Uterus (tissue), 2 donors: ENCODE measurements around the gene DERL3.

ENCODE experiments used
- CTCF ChIP-seq, 4 experiments: fragments of 200-600 bp in 2 of 4; fragments of 450-650 bp in 2 of 4; sonication (generic) in 2 of 4; IDR thresholded peaks; one replicate each; pipeline ENCODE4 v1.5.1; 2016 to 2019; ENCODE audit warnings: antibody characterized with exemption in 4 of 4, mild to moderate bottlenecking in 2 of 4, moderate library complexity in 1 of 4
- POLR2A ChIP-seq, 2 donors: fragments of 450-650 bp; IDR thresholded peaks; one replicate each; pipeline ENCODE4 v1.6.1; 2016; ENCODE audit warnings: antibody characterized with exemption in 2 of 2, mild to moderate bottlenecking in 1 of 2, moderate library complexity in 1 of 2

- TF ChIP-seq POLR2A (IDR thresholded peaks at IDR 0.05) = peak in 1 of 2 donors; percentile 41
- peak; percentile 97 to 98 (median 97) for TF ChIP-seq CTCF (IDR thresholded peaks at IDR 0.05)
These were observed 10.5 kb upstream of the DERL3 start for GRCh38 chr22:23849009-23850006.
